NCI-H345 treated with DMSO at 0.1 percent for 48 hours (cell line): Measurements from ENCODE around the gene CDC5L.

Experiments
- DNase-seq: peaks from one replicate; lab custom pipeline; 2025; ENCODE audit not compliant: unreplicated experiment; lab: John Stamatoyannopoulos, UW

The CDC5L gene

GRCh38 chr6:44373051-44373450 lies 14.5 kb upstream of the CDC5L start:
- DNase-seq, result no peak

GRCh38 chr6:44373787-44374186 lies 13.7 kb upstream of the CDC5L start:
- DNase-seq, result no peak

- no peak for DNase-seq
These were observed 12.4 kb upstream of the CDC5L start for GRCh38 chr6:44375071-44375470.

- no peak for DNase-seq
These were observed 10.0 kb upstream of the CDC5L start for GRCh38 chr6:44377484-44377883.

- no peak for DNase-seq
These were observed 9.5 kb upstream of the CDC5L start for GRCh38 chr6:44377971-44378370.

GRCh38 chr6:44381739-44382138 lies 5.8 kb upstream of the CDC5L start:
- no peak for DNase-seq

- no peak for DNase-seq
These were observed 1.1 kb upstream of the CDC5L start for GRCh38 chr6:44386364-44386928.

- DNase-seq, result no peak
These were observed 569 bp upstream of the CDC5L start for GRCh38 chr6:44386929-44387345.

- no peak for DNase-seq
These were observed 605 bp downstream of the CDC5L start for GRCh38 chr6:44388135-44388487.

GRCh38 chr6:44388887-44389286 lies 1.4 kb downstream of the CDC5L start:
- no peak for DNase-seq

GRCh38 chr6:44390158-44390683 lies 2.7 kb downstream of the CDC5L start:
- DNase-seq, result no peak

GRCh38 chr6:44395501-44395900 lies 8.0 kb downstream of the CDC5L start:
- DNase-seq, result no peak

- DNase-seq, result no peak
These were observed 9.5 kb downstream of the CDC5L start for GRCh38 chr6:44396968-44397367.

GRCh38 chr6:44397424-44398164 lies 10.1 kb downstream of the CDC5L start:
- DNase-seq, result no peak

GRCh38 chr6:44399991-44400390 lies 12.5 kb downstream of the CDC5L start:
- DNase-seq, result no peak

- no peak for DNase-seq
These were observed 13.1 kb downstream of the CDC5L start for GRCh38 chr6:44400572-44400971.

- no peak for DNase-seq
These were observed 13.6 kb downstream of the CDC5L start for GRCh38 chr6:44401138-44401537.

- no peak for DNase-seq
These were observed 16.7 kb downstream of the CDC5L start for GRCh38 chr6:44404022-44404714.

GRCh38 chr6:44404715-44405099 lies 17.2 kb downstream of the CDC5L start:
- no peak for DNase-seq

- no peak for DNase-seq
These were observed 20.6 kb downstream of the CDC5L start for GRCh38 chr6:44407951-44408670.

GRCh38 chr6:44409207-44409794 lies 21.8 kb downstream of the CDC5L start:
- DNase-seq, result no peak
